Right atrium auricular region (tissue), 2 donors: Measurements from ENCODE around the gene SERPINA4. TPM values are rescaled to one million over a fixed set of nuclear protein-coding genes. Genes with fewer than 3 reads are reported as not detected.

ENCODE experiments used
- DNase-seq: peaks from one replicate; pipeline ENCODE4 v3.0.0-alpha.2; 2019; ENCODE audit warnings: low spot score
- H3K27ac ChIP-seq, 2 donors: fragments of 200-600 bp; sonication (generic); 1 replicate in 1 of 2; 2 replicates in 1 of 2; pipeline ENCODE4 v1.5.1; 2016 to 2019
- H3K27me3 ChIP-seq, 2 donors: fragments of 200-600 bp; sonication (generic); one replicate each; pipeline versions ENCODE4 v1.5.1 to v1.6.0; 2017 to 2019
- H3K36me3 ChIP-seq: fragments of 200-600 bp; sonication (generic); one replicate; pipeline ENCODE4 v1.5.1; 2016
- H3K4me1 ChIP-seq, 2 donors: fragments of 200-600 bp; sonication (generic); one replicate each; pipeline versions ENCODE4 v1.5.1 to v1.6.0; 2017 to 2019
- H3K4me3 ChIP-seq, 2 donors: fragments of 200-600 bp; sonication (generic); 1 replicate in 1 of 2; 2 replicates in 1 of 2; pipeline ENCODE4 v1.5.1; 2017 to 2019; ENCODE audit warnings: mild to moderate bottlenecking in 1 of 2, moderate library complexity in 1 of 2
- H3K9me3 ChIP-seq, 2 donors: fragments of 200-600 bp; sonication (generic); one replicate each; pipeline ENCODE4 v1.5.1; 2019
- CTCF ChIP-seq, 2 donors: fragments of 200-600 bp; sonication (generic); IDR thresholded peaks; one replicate each; pipeline ENCODE4 v1.5.1; 2019; ENCODE audit warnings: antibody characterized with exemption in 2 of 2
- total RNA-seq, 2 donors: library from RNA; depleted of rRNA; stranded (reverse); fragments of >200 nt; gene quantifications; one replicate each; pipeline ENCODE4 v1.1.0, GENCODE V29; 2016

Gene SERPINA4
- total RNA-seq, 2 donors from 2014 or later: not detected

- H3K9me3 ChIP-seq: peaks cover 0 to 24% of the 10 kb centered on the region in 2 donors
- no peak for TF ChIP-seq CTCF (IDR thresholded peaks at IDR 0.05)
- no peak overlapping the region for H3K27ac ChIP-seq
- no peak for DNase-seq
- no peaks in the 10 kb centered on the region for H3K27me3 ChIP-seq
- H3K4me1 ChIP-seq: no peaks in the 10 kb centered on the region
- peaks cover 14% of the 10 kb centered on the region for H3K36me3 ChIP-seq
- no peak overlapping the region for H3K4me3 ChIP-seq
These were observed 56.2 kb downstream of the SERPINA4 start for GRCh38 chr14:94617366-94617941.

DNA sequence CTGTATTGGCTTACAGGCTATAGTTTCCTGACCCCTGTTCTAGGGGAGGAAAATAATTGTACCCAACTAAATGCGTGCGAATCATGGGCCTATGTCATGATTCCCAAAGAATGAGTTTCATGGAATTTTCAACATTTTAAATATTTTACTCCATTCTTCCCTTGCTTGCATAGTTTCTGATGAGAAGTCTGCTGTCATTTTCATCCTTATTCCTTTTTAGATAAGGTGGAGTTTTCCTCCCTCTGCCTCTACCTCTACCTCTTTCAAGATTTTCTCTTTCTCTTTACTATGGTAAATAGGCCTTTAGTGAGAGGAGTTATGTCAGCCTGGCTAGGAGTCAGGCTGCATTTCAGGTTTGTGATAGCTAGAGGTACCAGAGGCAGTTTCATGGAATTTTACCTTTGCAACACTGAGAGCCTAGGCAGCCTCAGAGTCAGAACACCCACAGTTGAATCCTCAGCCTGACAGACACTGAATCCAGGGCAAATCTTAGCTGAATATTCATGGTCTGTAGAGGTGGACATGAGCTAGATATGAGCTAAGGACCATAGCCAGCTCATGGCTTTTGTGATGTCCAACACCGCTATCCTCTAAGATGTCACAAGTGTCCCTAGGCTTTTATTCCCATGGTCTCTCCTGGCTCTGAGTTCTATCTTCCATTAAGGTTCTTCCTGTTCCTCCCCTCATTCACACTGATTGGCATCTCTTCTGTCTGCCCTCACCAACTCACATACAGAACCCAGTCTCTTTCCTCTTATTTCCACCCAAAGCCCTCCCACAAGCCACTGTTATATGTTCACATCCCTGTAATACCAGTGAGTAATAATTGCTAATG is 57.0 kb downstream of the SERPINA4 start:
- H3K4me1 ChIP-seq: no peaks in the 10 kb centered on the region
- peaks cover 0 to 24% of the 10 kb centered on the region in 2 donors for H3K9me3 ChIP-seq
- H3K27ac ChIP-seq: no peak overlapping the region
- no peak overlapping the region for H3K4me3 ChIP-seq
- DNase-seq: no peak
- H3K36me3 ChIP-seq: peaks cover 14% of the 10 kb centered on the region
- no peak for TF ChIP-seq CTCF (IDR thresholded peaks at IDR 0.05)
- no peaks in the 10 kb centered on the region for H3K27me3 ChIP-seq

DNA sequence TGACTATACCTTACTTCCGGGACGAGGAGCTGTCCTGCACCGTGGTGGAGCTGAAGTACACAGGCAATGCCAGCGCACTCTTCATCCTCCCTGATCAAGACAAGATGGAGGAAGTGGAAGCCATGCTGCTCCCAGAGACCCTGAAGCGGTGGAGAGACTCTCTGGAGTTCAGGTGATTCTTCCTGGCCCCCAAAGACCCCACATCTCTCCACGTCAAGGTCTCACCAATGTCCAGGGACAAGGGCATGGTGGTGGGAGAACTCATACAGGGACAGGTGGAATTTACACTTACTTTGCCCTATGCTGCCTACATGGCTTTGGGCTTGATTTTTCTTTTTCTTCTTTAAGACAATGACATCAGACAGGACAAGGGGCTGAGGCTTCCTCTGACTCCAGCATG is 58.1 kb downstream of the SERPINA4 start:
- peaks cover 0 to 24% of the 10 kb centered on the region in 2 donors for H3K9me3 ChIP-seq
- DNase-seq: no peak
- H3K27ac ChIP-seq: no peak overlapping the region
- H3K4me3 ChIP-seq: no peak overlapping the region
- no peak for TF ChIP-seq CTCF (IDR thresholded peaks at IDR 0.05)
- no peaks in the 10 kb centered on the region for H3K4me1 ChIP-seq
- peaks cover 14% of the 10 kb centered on the region for H3K36me3 ChIP-seq
- H3K27me3 ChIP-seq: no peaks in the 10 kb centered on the region

Other genes starting within 250 kb of the SERPINA4 start
- not detected for gene SERPINA6, start 238.1 kb upstream of the SERPINA4 start, total RNA-seq
- not detected for gene SERPINA2, start 194.7 kb upstream of the SERPINA4 start, total RNA-seq
- 1 to 10 TPM; 2.4 to 8.8 TPM for gene SERPINA1, start 172.8 kb upstream of the SERPINA4 start, total RNA-seq
- gene SERPINA11, start 108.6 kb upstream of the SERPINA4 start, total RNA-seq: not detected
- not detected for gene SERPINA9, start 85.2 kb upstream of the SERPINA4 start, total RNA-seq
- not detected for gene SERPINA12, start 52.0 kb upstream of the SERPINA4 start, total RNA-seq
- gene SERPINA5, start 20.0 kb downstream of the SERPINA4 start, total RNA-seq: 1 to 10 TPM; 3.3 to 7.7 TPM
- gene SERPINA3, start 50.9 kb downstream of the SERPINA4 start, total RNA-seq: 100 to 1,000 TPM in 1 of 2 donors, 10 to 100 TPM in 1; 57.2 to 330 TPM
- under 1 TPM in 1 of 2 donors, not detected in 1; 0.52 TPM for gene GSC, start 208.7 kb downstream of the SERPINA4 start, total RNA-seq